ENCODE results near the gene FAM229B.
"Not testable (repeated sequence)": the region's sequence is repeated elsewhere in the genome, so short reads cannot be mapped to it uniquely, and the experiment has no call there.

The FAM229B gene

DNA sequence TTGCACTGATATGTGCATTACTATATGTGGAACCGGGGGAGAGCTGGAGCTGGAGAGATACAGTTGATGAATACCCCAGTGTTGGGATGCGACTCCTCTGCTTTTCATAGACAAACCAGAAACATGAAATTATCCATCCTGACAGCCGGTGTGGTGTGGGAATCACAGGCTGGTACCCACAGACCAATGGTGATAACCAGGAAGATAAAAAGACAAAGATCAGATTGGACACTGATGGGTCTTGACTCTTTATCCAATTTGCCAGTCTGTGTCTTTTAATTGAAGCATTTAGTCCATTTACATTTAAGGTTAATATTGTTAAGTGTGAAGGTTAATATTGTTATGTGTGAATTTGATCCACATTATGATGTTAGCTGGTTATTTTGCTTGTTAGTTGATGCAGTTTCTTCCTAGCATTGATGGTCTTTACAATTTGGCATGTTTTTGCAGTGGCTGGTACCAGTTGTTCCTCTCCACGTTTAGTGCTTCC is 36.1 kb upstream of the FAM229B start:
- H3K9me3 Mint-ChIP-seq; H3K4me1 Mint-ChIP-seq (ENCODE audit: low read depth); H3K4me3 Mint-ChIP-seq; H3K27me3 Mint-ChIP-seq; H3K36me3 Mint-ChIP-seq (ENCODE audit: low read depth); H3K27ac Mint-ChIP-seq: not testable (repeated sequence)

DNA sequence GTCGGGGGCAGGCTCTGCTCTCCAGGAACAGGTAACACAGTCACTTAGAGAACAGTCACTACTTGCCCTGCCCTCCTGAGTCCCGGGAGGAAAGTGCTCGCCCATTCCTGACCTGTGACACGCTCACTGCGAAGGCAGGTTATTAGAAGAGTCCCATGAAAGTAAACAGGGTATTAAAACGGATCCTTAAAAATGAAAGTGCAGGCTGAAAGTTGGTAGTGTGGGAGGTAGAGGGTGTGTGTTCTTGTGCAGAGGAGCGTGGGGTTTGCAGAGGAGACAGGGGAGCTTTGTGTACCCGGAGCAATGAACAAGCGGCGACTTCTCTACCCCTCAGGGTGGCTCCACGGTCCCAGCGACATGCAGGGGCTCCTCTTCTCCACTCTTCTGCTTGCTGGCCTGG is 33.4 kb upstream of the FAM229B start, which contains the start of gene CCN6:
Gene CCN6, plus strand, starts transcription at position 104 of the 400 bp plus-strand sequence. Its CDS starts 254 bp downstream, at position 358.
- Mint-ChIP-seq H3K36me3 (ENCODE audit: low read depth) (no peaks in the 10 kb centered on the region), H3K27ac (no peak within 1 kb of the TSS), H3K4me1 (ENCODE audit: low read depth) (no peaks in the 10 kb centered on the region), H3K4me3 (no peak within 1 kb of the TSS), H3K27me3 (no peaks in the 10 kb centered on the region), H3K9me3 (no peaks in the 10 kb centered on the region)

DNA sequence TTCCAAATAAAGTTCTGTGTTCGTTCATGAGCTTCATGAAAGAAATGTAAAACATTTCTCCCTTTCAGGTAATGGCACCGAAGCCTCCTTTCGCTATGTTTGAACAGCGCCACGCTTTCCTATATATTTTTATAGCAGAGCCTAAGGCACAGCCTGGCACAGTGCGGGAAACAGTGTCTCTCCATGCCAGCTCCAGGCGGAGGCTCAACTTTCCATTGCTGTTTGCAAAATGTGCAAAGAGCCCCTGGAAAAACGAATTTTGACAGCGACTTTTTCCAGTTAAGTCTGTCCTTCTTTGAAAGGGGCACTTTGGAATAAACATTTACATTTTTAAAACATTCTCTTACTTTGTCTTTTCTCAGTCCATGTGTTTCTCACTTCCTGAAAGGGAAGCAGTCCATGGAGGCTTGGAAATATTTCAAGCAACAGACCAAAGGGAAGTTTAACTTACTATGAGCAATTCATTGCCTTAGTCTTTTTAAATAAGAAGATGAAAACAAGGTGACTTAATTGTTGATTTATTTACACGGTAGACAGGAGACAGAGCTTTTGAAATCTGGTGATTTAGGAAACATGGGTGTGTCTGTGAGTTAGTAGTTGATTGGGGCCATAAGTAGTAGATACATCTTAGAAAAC is 32.7 kb upstream of the FAM229B start:
- H3K4me1 Mint-ChIP-seq (ENCODE audit: low read depth): no peaks in the 10 kb centered on the region
- no peaks in the 10 kb centered on the region for H3K36me3 Mint-ChIP-seq (ENCODE audit: low read depth)
- H3K4me3 Mint-ChIP-seq: no peak overlapping the region
- H3K9me3 Mint-ChIP-seq: no peaks in the 10 kb centered on the region
- H3K27me3 Mint-ChIP-seq: no peaks in the 10 kb centered on the region
- no peak overlapping the region for H3K27ac Mint-ChIP-seq

DNA sequence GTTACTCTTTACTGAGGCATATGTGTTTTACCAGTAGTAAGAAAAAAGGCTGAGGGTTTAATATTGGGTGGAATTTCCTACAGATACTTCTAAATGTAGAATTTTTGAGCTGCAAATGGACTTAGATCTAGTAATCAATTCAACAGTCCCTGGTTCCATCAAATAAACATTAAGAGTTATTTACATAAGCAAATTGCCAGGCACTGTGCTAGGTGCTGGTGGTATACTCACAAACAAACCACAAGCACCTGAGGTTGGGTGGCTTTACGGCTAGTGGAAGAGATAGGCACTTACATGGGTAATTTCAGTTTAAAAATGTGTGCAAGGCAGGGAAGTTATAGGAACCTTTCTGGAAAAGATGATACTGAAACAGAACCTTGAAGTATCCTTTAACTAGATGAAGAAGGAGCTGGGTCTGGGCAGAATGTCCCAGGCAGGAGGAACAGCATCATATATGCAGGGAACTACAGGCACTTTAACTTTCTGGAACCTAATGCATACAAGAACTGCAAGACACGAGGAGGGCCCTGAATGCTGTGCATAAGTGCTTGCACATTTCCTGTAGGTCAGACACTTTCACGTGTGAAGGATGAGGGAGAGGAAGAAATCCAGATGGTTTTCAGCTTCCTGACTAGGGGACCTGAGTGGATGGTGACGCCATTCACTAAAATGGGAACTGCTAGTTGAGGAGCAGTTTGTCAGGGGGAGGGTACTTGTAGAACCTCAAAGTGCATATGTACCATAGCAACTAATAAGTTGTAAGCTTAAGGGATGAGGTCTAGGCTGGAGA is 29.0 kb upstream of the FAM229B start:
- Mint-ChIP-seq H3K36me3 (ENCODE audit: low read depth) (no peaks in the 10 kb centered on the region), H3K4me3 (no peak overlapping the region), H3K27ac (no peak overlapping the region), H3K4me1 (ENCODE audit: low read depth) (no peaks in the 10 kb centered on the region), H3K27me3 (no peaks in the 10 kb centered on the region), H3K9me3 (no peaks in the 10 kb centered on the region)

DNA sequence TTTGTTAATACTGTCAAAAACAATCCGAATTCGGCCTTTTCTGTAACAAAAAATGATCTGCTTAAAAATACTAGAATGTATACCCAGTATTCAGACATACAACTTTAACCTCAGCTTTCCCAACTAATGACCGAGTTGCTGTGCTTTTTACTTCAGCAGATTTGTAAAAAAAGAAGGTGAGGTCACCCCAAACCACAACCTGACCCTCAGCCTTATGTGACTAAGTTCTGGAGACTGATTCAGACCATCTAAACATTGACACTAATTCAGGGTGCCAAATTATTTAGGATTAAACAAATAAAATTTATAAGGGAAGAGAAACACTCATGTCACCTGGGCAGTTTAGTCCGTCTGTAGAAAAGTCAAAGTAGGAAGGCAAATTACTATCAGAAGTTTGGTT is 25.8 kb upstream of the FAM229B start:
- H3K4me1 Mint-ChIP-seq (ENCODE audit: low read depth): no peaks in the 10 kb centered on the region
- no peak overlapping the region for H3K27ac Mint-ChIP-seq
- no peaks in the 10 kb centered on the region for H3K9me3 Mint-ChIP-seq
- H3K4me3 Mint-ChIP-seq: no peak overlapping the region
- no peaks in the 10 kb centered on the region for H3K36me3 Mint-ChIP-seq (ENCODE audit: low read depth)
- H3K27me3 Mint-ChIP-seq: no peaks in the 10 kb centered on the region

DNA sequence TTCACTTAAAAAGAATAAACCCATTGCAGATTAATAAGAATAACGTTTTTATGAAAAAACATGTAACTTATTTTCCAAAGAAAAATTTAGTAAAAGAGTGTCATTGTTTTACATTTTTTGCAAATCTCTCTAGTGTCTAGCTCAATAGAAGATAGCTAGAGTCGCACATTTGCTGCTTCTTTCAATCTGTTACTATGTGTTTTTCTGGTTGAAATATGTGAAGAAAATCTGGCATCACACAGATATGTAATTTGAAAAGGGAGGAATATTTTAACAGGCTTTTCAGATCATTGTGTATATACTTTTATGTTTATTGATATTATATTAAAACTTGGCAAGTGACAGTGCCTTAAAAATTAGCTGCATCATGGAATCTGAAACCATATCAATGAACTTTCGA is 24.4 kb upstream of the FAM229B start:
- no peak overlapping the region for H3K4me3 Mint-ChIP-seq
- peaks cover 4% of the 10 kb centered on the region for H3K36me3 Mint-ChIP-seq (ENCODE audit: low read depth)
- no peaks in the 10 kb centered on the region for H3K27me3 Mint-ChIP-seq
- no peaks in the 10 kb centered on the region for H3K4me1 Mint-ChIP-seq (ENCODE audit: low read depth)
- H3K9me3 Mint-ChIP-seq: no peaks in the 10 kb centered on the region
- H3K27ac Mint-ChIP-seq: no peak overlapping the region

DNA sequence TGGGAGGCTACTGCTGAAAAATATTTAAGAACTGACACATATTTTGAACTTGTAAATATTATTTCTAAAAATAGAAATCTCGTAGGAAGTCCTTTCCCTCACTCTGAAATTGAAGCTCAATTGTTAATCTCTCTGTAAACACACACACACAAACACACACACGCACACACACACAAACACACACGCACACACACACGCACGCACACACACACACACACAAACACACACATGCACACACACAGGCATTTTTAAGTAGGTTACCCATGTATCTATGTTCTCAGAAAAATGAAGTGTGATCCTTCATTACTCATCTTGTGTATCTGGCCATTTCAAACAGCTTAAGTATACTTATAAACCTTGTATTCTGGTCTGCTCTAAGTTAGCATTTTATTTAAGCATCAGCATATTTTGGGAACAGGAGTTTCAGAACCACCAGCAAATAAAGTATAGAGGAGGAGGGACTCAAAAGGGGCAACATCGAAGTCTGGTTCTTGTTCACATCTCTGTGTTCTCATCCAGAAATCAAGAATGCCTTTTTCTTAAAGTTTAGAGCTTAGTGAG is 21.9 kb upstream of the FAM229B start:
- Mint-ChIP-seq H3K4me3 (no peak overlapping the region), H3K27me3 (no peaks in the 10 kb centered on the region), H3K9me3 (no peaks in the 10 kb centered on the region), H3K4me1 (ENCODE audit: low read depth) (no peaks in the 10 kb centered on the region), H3K36me3 (ENCODE audit: low read depth) (peaks cover 16% of the 10 kb centered on the region), H3K27ac (no peak overlapping the region)

DNA sequence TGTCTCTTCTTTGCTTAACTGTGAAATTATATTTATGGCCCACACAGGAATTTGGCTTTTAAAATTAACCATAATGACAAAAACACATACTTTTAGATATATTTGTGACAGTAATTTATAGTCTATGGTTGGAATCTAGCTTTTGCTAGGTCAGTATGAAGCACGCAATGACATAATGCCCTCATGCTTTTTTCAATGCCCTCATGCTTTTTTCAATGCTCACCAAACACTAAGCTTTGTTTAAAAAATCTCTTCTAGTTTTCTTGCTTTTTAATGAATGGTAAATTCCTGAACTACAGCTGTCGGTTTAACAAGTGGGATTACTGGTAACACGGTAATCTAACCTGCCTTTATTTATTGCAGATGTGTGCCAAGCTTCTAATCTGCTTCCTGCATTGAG is 20.8 kb upstream of the FAM229B start:
- Mint-ChIP-seq H3K4me1 (ENCODE audit: low read depth) (no peaks in the 10 kb centered on the region), H3K27ac (no peak overlapping the region), H3K9me3 (no peaks in the 10 kb centered on the region), H3K36me3 (ENCODE audit: low read depth) (peaks cover 23% of the 10 kb centered on the region), H3K27me3 (no peaks in the 10 kb centered on the region), H3K4me3 (no peak overlapping the region)

DNA sequence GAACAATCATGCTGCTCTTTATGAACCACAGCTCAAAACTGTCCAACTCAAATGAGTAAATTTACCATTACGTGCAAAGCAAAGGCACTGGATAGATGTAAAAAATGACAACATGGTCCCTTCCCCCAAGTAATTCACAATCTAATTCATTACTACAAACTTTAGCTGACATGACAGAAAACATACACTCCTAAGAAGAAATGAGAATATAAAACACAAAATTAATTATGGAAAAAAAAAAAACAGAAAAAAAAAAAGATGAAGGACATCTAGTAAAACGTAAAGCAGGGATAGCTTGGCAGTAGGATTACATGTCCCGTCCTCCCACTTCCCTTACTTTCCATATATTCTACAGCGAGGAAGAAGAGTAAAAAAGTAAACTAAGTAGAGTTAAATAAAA is 5.8 kb upstream of the FAM229B start:
- H3K36me3 Mint-ChIP-seq (ENCODE audit: low read depth): peaks cover 58% of the 10 kb centered on the region
- H3K4me3 Mint-ChIP-seq: no peak overlapping the region
- H3K9me3 Mint-ChIP-seq: no peaks in the 10 kb centered on the region
- peaks cover 10% of the 10 kb centered on the region for H3K4me1 Mint-ChIP-seq (ENCODE audit: low read depth)
- no peaks in the 10 kb centered on the region for H3K27me3 Mint-ChIP-seq
- no peak overlapping the region for H3K27ac Mint-ChIP-seq

DNA sequence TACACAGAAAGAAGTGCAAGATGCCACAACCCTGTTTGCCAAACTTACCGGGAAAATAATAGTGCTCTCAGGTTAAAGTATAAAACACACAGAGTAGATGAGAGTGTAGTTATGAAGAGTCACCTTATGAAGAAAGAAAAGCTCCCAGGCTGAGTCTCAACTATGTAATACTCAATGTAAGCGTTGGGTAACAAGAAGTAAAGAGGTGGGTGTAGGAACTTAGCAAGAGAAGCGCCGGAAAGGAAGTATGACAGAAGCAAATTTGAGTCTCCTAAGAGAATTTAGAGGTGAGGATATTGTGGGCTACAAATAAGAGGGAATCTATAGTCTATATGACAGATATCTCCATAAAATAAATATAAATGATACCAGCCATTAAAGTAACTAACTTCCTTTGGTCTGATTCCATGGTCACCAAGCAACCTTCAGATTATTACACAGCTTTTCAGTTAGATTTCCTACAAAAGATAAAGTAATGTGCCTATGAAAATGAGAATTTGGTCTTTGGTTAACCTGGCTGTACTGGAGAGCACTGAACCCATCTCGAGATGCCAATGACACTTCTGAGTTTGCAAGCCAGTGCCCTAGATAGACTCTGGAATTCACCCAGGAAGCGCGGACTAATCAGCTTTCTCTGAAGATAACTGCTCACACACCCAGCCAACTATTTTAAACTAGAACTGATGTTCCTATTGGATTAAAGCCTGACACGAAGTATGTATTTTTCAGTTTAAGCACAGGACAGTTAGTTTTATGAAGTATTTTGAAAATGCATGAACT is 1.9 kb upstream of the FAM229B start:
- peaks cover 11% of the 10 kb centered on the region for H3K27me3 Mint-ChIP-seq
- no peaks in the 10 kb centered on the region for H3K9me3 Mint-ChIP-seq
- H3K4me3 Mint-ChIP-seq: peak overlapping the region; percentile 65
- no peak overlapping the region for H3K27ac Mint-ChIP-seq
- H3K36me3 Mint-ChIP-seq (ENCODE audit: low read depth): peaks cover 30% of the 10 kb centered on the region
- peaks cover 10% of the 10 kb centered on the region for H3K4me1 Mint-ChIP-seq (ENCODE audit: low read depth)

DNA sequence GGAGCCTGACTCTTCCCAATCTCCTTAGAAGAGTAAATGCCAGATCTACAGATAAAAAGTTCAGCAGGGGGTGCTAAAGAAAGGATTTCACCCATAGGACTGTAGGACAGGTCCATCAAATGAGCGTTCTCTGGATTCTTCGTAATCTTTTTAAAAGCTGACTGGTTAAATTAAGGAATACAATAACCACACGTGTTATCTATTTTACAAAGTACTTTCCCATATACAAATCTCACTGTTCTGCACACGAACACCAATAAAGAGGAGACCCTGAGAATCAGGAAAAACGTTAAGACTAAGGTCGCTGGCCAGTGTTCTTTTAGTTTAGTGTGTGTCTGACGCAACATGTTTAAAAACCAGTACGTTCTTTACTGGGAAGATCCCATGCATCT is 651 bp upstream of the FAM229B start:
- Mint-ChIP-seq H3K4me3 (no peak overlapping the region), H3K27me3 (peaks cover 16% of the 10 kb centered on the region), H3K9me3 (no peaks in the 10 kb centered on the region), H3K27ac (no peak overlapping the region), H3K4me1 (ENCODE audit: low read depth) (peaks cover 10% of the 10 kb centered on the region), H3K36me3 (ENCODE audit: low read depth) (peaks cover 30% of the 10 kb centered on the region)

DNA sequence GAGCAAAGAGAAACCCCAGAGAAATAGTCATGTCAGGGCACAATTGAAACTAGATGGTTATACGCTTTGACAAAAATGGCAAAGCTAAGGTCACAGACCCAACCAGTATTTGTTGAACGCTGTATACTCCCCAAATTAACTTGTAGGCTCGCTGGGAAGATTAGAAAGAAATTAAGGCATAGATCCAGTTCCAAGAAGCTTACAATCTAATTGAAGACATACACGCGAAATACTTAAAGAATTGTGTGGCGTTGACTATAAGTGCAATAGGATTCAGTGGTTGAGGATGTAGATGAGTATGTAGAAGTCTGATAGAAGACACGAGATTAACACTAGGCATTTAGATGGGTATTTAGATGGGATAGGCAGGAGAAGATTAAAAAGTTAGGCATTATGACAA is 525 bp downstream of the FAM229B start:
- Mint-ChIP-seq H3K4me1 (ENCODE audit: low read depth) (peaks cover 10% of the 10 kb centered on the region), H3K27ac (no peak overlapping the region), H3K27me3 (peaks cover 16% of the 10 kb centered on the region), H3K36me3 (ENCODE audit: low read depth) (peaks cover 21% of the 10 kb centered on the region), H3K9me3 (no peaks in the 10 kb centered on the region), H3K4me3 (no peak overlapping the region)

DNA sequence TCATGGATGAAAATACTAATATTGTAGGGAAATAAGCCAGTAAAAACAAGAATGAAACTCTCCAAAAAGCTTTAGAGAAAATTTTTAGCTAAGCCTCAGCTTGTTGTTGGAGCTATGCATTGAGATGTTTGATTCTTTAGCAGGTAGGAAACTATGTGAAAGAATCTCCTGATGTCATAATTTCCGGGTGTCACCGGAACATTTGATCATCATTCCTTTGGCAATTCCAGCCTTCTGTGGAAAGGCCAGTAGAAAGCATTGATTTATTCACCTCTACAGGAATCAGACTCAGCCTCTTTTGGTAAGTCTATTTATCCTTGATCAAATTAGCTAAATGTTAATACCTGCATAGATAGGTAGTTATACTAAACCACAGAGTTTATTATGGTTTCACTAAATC is 9.5 kb downstream of the FAM229B start:
- no peak overlapping the region for H3K27ac Mint-ChIP-seq
- H3K4me1 Mint-ChIP-seq (ENCODE audit: low read depth): no peaks in the 10 kb centered on the region
- H3K9me3 Mint-ChIP-seq: no peaks in the 10 kb centered on the region
- H3K4me3 Mint-ChIP-seq: no peak overlapping the region
- H3K27me3 Mint-ChIP-seq: no peaks in the 10 kb centered on the region
- H3K36me3 Mint-ChIP-seq (ENCODE audit: low read depth): peaks cover 5% of the 10 kb centered on the region

DNA sequence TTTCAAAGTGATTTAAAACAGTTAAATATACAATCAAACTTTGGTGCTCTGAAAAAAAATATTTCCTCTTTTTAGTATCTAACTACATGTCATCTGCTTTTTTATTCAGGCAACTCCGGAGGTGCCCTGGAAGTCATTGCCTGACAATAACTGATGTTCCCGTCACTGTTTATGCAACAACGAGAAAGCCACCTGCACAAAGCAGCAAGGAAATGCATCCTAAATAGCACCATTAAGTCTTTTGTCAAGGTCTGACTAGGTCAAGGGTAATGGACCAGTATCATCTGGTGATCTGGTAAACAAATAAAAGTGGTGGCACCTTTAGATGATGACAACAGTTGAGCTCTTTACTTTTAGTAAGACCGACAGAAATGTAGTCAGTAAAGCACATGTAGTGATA is 13.2 kb downstream of the FAM229B start:
- no peaks in the 10 kb centered on the region for H3K4me1 Mint-ChIP-seq (ENCODE audit: low read depth)
- H3K4me3 Mint-ChIP-seq: no peak overlapping the region
- no peaks in the 10 kb centered on the region for H3K27me3 Mint-ChIP-seq
- H3K36me3 Mint-ChIP-seq (ENCODE audit: low read depth): peaks cover 5% of the 10 kb centered on the region
- peaks cover 6% of the 10 kb centered on the region for H3K9me3 Mint-ChIP-seq
- no peak overlapping the region for H3K27ac Mint-ChIP-seq

DNA sequence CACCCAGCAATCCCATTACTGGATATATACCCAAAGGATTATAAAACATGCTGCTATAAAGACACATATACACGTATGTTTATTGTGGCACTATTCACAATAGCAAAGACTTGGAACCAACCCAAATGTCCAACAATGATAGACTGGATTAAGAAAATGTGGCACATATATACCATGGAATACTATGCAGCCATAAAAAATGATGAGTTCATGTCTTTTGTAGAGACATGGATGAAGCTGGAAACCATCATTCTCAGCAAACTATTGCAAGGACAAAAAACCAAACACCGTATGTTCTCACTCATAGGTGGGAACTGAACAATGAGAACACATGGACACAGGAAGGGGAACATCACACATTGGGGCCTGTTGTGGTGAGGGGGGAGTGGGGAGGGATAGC is 18.6 kb downstream of the FAM229B start:
- H3K27me3 Mint-ChIP-seq; H3K9me3 Mint-ChIP-seq; H3K27ac Mint-ChIP-seq; H3K4me1 Mint-ChIP-seq (ENCODE audit: low read depth); H3K4me3 Mint-ChIP-seq; H3K36me3 Mint-ChIP-seq (ENCODE audit: low read depth): not testable (repeated sequence)

Measured in stimulated activated naive CD8-positive, alpha-beta T cell treated with anti-CD3 and anti-CD28 coated beads, Interleukin-15, Interleukin-2, amounts not matched to agents 100 ng/mL and 50 ng/mL, for 24 hours (primary cell).